Dedifferentiated amniotic fluid mesenchymal stem cell (primary cell): ENCODE data around the gene ZNF419.

ENCODE experiments used
- DNase-seq: peaks from one replicate; pipeline ENCODE4 v3.0.0-alpha.2; 2016; ENCODE audit errors: extremely low spot score

Gene ZNF419

DNA sequence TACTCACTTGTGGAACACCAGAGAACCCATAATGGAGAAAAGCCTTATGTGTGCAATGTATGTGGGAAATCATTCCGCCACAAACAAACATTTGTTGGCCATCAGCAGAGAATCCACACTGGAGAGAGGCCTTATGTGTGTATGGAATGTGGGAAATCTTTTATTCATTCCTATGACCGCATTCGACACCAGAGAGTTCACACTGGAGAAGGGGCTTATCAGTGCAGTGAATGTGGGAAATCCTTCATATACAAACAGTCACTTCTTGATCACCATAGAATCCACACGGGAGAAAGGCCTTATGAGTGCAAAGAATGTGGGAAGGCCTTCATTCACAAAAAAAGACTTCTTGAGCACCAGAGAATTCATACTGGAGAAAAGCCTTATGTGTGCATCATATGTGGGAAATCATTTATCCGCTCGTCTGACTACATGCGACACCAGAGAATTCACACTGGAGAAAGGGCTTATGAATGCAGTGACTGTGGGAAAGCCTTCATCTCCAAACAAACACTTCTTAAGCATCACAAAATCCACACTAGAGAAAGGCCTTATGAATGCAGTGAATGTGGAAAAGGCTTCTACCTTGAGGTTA, 50.5 kb downstream of the ZNF419 start:
- no peak for DNase-seq
